PC-9 (cell line): ENCODE data around the gene OTUD4.

Source experiments
- EZH2 ChIP-seq: fragments of 200-600 bp; sonication (generic); IDR thresholded peaks from 2 replicates; pipeline ENCODE4 v1.8.0; 2017; ENCODE audit warnings: antibody characterized with exemption, low read depth
- TF ChIP-seq, protein P1 (sequence below): fragments of 200-600 bp; sonication (generic); conservative IDR thresholded peaks from 2 replicates; pipeline ENCODE4 v1.6.1; 2017; ENCODE audit warnings: mixed run types, antibody characterized with exemption, mild to moderate bottlenecking, moderate library complexity

DNA sequence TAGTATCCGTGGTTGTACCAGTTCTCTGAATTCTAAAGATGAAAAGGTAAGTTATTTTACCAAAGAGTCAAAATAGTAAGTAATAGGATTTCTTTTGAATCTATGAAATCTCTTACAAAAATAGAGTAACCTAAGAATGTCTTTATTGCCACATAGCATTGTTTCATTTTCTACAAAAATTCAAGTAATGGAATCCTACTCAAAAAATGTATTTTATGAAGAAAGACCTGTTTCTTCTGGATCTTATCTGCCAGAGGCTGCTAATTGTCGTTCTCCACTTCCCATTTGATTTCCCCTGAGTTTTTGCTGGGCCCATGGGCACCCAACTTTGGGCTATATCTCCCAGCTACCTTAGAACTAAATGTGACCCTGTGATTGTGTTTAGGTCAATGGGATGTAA is 3.2 kb upstream of the OTUD4 start:
- TF ChIP-seq, protein P1, sequence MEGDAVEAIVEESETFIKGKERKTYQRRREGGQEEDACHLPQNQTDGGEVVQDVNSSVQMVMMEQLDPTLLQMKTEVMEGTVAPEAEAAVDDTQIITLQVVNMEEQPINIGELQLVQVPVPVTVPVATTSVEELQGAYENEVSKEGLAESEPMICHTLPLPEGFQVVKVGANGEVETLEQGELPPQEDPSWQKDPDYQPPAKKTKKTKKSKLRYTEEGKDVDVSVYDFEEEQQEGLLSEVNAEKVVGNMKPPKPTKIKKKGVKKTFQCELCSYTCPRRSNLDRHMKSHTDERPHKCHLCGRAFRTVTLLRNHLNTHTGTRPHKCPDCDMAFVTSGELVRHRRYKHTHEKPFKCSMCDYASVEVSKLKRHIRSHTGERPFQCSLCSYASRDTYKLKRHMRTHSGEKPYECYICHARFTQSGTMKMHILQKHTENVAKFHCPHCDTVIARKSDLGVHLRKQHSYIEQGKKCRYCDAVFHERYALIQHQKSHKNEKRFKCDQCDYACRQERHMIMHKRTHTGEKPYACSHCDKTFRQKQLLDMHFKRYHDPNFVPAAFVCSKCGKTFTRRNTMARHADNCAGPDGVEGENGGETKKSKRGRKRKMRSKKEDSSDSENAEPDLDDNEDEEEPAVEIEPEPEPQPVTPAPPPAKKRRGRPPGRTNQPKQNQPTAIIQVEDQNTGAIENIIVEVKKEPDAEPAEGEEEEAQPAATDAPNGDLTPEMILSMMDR = no peak
- TF ChIP-seq EZH2 = no peak
